GM18907 (cell line): ENCODE data around the gene RRAGD.

ENCODE experiments used
- ATAC-seq: cut with Tn5 transposase; IDR thresholded peaks from one replicate; pipeline ENCODE4 v1.9.1; 2021; ENCODE audit warnings: mild to moderate bottlenecking, moderate library complexity; ENCODE audit not compliant: unreplicated experiment

The RRAGD gene

DNA sequence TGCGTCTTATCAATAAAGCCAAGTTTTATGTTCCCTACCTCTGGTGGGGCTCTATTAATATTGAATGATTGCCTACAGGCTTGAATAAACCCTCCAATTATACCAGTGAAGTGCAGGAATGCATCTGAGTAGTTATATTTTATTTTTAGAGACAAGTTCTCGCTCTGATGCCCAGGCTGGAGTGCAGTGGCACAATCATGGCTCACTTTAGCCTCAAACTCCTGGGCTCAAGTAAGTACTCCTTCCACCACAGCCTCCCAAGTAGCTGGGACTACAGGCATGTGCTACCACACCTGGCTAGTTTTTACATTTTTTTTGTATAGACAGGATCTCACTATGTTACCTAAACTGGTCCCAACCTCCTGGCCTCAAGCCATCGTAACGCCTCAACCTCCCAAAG is 33.4 kb downstream of the RRAGD start:
- ATAC-seq = no peak

DNA sequence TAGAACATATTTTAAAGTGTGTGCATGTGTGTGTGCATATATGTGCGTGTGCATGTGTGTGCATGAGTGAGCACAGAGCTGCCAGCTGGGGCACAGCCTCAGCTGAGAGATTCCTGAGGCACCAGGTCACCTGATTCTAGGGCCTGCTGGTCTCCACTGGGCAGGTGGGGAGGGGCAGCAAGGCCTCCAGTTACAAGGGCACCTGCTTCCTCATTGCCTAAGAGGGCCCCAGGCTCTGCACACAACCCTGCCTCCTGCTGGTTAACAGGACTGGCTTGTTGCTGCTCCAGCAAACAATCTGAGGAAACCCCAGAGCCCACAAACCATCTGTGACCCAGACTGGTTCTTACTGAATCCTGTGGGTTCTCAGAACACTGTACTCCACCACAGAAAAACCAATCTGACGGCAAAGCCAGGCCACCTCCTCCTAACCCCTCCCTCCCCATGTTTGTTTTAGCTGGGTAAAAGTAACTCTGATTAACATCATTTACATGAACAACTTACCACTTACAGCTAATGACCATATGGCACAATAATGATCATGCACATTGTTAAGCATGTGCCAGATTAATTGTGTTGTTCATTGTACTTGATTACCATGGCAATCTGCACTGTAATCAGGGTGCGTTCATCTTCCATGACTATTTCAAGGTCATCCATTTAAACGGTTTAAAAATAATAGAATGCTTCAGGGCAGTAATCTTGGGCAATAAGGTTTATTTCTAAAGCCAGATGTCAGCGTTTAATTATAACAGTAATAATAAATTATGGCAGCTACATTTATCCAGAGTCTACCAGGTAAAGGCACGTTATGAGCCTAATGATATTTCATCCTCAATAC is 36.4 kb downstream of the RRAGD start:
- peak; percentile 89 for ATAC-seq

DNA sequence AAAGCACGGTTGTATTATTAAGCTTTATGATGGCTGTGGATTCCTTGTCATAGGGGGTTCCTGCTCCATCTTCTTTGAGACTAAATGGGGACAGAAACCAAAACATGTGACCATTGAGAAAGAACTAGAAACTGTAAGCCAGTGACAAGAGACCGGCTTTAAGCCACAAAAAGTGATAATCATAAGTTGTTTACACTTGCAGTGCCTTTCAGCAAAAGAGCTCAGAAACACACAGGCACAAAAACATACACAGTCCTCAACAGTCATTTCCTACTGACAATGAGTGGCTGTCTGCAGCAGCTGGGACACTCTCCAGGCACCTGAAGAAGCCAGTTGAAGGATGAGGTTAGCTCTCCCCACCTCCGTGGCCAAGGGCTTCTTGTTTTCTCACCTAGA is 39.6 kb downstream of the RRAGD start:
- peak; percentile 38 for ATAC-seq

DNA sequence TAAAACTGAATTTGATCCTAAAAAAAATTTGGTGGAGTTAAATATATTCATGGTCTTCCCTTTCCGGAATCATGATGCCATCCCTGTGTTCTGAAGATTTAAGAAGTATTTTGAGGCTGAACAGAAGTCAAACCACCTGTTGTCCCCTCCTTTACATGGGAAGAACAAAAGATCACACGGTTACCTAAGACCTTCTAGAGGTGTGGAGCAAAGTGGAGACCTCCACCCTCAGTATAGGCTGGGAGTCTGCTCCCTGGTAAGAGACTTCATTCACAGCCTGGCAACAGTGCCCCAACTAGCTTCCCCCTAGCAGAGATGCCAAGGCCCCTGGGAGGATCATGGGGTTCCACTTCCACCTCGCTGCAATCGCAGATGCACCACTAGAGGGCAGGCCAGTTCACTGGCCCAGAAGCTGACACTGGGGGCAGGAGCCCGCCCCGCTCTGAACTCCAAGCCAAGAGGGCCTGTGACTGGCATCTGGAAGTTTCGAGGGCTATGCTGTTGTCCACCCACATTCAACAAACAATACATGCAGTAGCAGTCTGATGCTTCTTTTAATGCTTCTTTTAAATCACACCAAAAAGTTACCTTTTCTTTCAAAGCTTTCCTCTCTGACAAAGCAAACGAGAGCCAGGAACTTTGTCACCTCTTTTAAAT is 40.1 kb downstream of the RRAGD start:
- ATAC-seq = peak; percentile 70

DNA sequence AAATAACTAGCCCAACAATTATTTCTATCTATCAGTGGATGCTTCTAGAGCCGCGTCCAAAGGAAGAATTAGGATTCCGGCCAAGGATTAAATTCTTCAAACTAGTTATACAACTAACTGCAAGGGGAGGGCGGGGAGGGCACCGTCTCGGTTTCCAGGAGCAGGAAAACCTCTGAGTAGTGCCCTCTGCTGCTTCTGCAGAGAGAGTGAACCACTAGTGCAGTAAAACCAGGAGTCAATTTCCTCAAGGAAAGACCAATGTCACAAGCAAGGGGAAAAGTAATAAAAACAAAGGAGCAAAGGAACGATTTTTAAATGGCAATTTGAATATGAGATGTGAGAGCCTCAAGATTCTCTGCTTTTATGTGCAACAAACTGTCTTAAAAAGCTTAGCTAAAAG is 43.1 kb downstream of the RRAGD start:
- ATAC-seq = no peak

DNA sequence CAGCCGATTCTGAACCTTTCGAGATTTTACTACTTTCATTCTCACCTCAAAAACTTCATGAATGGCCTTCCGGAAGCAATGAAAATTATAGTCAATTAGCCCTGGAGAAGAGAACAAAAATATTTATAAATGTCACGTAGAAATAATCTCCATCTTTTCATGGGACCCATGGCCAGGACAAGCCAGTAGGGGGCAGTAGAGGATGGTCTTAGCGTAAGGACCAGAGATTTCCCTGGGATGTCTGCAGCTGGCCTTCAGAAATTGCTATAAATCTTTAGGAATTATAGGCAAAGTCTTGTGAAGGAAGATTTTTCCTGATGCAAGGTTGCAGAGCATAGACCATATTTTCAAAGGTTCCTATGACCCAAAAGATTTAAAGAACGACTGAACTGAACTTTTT is 44.0 kb downstream of the RRAGD start:
- ATAC-seq = no peak

DNA sequence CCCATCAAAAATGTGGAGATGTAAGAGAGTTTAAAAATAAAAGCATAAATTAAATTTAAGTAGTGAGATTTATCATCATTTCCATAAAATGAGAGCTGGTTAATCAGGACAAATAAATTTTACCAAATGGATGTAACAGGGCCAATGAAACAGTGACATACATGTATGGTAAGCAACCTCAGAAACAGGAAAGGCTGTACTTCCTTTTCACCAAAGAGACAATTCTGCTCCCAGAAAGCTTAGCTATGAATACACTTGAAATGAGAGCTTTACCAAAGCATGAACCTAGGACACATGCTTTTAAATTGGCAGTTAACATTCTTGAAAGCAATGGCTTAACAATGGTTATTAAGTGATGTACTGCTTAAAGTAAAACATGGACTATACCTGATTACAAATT is 47.5 kb downstream of the RRAGD start:
- ATAC-seq = no peak

DNA sequence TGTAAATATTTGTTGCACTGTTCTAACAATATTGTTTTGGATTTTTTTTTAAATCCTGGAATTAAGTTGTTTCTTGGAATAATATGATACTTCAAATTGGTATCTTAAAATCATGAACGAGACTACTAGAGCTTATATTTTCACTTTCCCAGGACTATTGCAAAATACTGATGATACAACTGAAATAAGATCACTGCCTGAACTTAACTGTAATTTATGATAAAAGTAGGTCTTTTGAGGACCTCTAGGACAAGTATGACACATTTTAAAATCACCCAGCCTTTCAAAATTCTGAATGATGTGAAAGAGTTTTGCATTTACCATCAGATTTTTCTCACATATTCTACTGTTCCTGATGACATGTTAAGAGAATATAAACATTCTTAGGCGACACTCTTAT is 50.9 kb downstream of the RRAGD start:
- ATAC-seq = no peak

DNA sequence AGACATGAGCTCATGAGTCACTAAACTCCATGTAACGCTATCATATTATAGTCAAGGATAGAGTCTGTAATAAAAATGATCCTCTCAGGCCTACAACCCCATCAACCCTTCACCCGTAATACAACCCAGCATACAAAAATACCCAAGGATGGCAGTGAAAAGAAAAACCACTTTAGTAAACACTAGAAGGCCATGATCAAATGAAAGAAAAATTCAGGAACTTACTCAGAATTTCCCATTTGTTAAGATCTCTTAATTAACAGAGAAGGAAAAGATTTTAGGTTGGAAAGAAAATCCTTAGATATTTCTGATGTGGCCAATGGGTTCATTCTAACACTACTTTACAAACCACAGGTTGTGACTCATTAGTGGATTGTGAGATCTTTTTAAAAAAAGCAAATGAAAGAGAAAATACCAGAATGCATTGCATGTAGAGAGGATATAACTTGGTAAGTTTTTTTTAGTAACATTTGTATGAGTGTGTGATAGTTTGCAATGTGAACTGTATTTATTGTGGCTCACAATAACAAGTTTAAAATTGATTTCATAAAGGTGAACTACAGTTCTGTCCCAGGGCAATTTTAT is 51.6 kb downstream of the RRAGD start:
- no peak for ATAC-seq

DNA sequence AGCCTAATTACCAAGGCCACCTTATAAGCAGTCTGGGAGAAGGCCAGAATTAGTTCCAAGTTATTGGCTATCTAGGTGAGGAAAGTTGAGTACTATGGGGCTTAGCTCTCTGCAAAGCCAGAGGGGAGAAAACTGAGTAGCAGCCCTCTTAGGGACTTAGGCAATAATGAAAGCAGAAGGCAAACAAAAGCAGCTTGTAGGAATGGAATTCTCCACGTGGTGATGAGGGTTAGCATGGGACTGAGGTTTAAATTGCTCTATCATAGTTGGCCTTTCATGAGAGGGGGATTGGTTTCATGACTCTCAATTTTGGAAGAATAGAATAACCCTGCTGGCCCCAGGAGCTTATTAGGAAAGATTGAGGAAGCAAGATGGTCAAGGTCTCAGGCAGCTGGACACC is 52.5 kb downstream of the RRAGD start:
- ATAC-seq = no peak

DNA sequence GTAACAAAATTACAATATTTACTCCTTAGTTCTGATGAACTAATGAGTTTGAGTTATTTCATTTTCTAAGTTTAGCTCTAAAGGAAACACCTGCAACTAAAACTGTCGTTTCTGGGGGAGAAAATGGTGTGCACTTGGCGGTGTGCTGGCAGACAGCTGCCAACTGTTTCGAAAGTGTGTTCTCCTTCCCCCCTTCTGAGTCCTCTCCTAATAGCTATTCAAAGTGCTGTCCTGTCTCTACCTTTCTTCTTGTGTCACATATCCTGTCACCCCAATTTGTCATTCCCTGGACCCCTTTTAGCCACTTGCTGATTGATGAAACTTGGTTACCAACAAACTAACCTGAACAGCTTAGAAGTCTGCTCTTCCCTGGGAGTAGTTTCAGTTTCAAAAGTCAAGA is 54.7 kb downstream of the RRAGD start:
- peak; percentile 59 for ATAC-seq

DNA sequence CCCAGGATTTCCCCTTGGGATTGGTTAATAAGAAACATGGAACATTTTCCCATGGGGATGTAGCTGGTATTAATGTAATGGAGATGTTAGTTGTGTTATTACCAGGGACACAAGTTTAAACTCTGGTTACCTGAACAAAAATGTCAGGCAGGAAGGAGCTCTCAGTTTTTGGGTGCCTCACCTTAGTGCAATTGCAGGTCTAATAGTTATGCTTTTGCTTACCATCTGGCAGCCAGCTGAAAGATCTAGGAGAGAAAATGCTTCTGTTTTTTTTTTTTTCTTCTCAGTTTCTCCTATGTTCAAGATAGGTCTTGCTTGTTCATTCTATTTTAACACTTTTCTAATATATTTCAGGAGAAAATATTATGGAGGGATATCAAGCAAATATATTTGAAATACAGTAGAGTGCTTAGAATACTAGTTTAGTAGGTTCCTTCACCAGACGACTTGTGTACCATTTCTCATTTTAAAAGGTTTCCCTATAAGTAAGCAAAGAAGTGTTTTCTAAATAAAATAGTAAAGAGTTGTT is 55.4 kb downstream of the RRAGD start:
- no peak for ATAC-seq

DNA sequence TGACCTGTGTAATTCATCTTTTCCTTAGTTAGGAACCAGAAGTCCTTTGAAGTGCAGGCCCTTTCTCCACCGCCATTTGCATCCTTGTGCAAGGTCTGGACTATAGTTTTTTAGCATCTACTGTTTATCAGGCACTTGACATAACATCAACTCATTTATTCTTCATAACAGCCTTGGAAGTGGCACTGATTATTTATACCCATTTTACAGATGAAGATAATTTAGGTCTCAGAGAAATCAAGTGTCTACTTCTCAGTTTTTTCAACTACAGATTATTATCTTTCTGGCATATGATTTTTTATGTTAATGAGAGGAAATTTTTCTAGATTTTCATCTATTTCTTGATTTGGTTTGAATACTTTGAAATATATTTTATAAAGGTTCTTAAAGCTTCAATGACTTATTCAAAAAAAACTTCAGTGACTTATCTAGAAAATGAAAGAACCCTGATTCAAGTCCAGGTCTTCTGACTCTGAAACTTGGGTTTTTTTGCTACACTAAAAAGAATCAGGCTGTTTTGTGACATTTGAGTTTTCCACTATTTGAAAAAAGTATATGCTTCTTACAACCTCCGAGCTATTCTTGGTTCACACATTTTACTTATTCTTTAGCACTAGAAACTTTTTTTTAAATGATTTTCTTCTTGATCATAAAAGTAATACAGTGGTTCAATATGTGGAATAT is 56.4 kb downstream of the RRAGD start:
- no peak for ATAC-seq

DNA sequence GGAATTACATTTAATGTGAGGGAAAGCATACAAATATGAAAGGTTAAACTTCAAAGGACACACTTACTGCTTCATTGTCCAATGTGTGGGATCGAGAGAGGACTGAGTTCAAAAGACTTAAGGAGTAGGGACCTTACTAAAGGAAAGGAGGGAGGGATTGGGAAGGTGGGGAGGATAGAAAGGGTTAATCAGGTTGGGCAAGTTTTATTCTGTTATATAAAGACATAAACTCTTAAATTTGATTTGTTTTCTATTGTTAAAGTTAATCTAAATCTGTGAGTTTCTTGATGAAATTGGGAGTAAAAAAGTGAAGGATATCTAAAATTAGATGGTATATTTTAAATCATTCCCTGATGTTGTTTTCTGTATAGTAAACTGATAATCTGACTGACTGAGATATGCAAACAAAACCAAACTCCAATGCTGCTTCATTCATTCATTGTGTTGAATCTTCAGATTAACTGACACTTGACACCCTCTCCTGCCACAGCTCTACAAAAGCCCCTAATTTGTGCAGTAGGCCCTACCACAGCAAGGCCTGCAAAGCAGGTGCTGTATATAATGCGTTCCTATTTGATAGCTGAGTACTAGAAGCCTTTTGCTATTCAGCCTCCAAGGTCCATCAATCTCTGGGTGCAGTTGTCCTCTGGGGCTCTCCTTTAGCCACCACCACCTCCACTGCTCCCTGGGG is 58.2 kb downstream of the RRAGD start:
- ATAC-seq = no peak

DNA sequence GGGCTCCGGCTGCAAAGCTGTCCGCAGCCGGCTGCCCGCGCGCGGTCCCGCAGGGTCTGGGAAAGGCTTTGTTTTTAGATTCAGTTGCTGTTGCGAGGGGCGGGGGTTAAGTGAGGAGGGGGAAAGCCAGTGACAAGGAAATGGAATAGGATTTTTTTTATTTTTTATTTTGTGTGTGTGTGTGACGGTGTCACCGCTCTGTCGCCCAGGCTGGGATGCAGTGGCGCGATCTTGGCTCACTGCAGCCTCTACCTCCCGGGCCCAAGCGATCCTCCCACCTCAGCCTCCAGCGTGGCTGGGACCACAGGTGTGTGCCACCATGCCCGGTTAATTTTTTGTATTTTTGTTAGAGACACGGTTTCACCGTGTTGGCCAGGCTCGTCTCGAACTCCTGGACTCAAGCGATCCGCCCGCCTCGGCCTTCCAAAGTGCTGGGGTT is 58.9 kb downstream of the RRAGD start:
- ATAC-seq = no peak

DNA sequence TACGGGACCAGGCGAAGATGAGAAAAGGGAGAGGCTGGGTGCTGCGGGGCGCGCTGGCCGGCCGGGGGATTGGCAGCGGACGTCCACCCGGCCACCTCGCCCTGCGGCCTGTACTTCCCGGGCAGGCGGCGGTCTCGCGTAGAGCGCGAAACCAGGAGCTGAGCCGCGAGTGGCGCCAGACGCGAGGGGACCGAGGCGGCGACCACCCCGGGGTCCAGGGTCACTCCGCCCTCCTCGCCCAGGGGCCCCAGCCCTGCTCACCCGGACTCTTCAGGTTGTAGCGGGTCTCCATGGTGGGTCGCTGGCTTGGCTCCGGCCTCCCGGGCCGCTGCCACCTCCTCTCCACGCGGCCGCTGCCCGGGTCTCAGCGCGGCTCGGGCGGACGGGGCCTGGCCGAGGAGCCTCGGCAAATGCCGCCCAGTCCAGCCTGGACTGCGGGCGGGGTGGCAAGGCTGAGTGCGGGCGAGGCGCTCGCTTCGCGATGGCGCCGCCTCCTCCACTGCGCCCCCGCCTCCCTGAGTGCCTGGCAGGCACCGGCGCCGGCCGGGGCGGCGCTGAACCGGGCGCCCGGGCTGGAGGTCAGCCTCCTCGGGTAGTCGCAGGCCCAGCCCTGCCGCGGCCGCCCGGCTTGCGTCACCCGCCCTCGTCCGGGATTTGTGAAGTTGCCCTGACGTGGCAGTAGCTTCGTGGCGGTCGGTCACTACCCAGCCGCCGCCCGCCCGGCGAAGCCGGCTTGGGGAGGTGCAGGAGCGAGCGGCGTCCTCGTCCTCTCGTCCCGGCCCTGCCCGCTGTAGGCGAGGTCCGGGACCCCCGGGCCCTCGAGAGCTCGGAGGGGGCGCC is 59.6 kb downstream of the RRAGD start, which contains the start of gene UBE2J1:
Gene UBE2J1 (minus strand): TSS at position 445 of the 840 bp plus-strand sequence. CDS start 153 bp downstream, at position 292.
- ATAC-seq = peak; percentile 43

DNA sequence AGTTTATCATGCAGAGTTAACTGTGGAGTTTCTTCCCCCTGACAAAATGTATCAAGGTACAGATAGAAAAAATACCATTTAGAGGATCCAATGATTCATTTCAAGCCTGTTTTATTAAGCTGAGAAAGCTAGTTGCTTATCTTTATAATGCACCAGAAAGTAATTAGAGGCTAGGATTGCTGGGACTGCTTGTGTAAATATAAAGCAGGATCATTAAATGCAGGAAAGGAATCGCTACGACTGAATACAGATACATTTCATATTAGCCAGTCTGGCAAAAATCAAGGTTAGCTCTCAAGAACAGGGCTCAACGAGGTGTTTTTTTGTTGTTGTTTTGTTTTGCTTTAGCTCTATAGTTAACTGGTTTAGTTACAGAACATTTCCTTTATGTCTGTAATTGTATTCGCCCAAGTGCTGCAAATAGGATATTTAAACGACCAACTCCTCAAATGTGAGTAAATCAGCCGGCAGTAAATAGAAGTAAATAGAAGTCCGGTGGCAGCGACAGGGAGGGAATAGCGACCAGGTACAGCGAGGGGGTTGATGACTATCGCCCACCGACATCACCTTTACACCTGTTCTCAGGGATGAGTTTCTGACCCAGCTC is 60.3 kb downstream of the RRAGD start:
- ATAC-seq = no peak

DNA sequence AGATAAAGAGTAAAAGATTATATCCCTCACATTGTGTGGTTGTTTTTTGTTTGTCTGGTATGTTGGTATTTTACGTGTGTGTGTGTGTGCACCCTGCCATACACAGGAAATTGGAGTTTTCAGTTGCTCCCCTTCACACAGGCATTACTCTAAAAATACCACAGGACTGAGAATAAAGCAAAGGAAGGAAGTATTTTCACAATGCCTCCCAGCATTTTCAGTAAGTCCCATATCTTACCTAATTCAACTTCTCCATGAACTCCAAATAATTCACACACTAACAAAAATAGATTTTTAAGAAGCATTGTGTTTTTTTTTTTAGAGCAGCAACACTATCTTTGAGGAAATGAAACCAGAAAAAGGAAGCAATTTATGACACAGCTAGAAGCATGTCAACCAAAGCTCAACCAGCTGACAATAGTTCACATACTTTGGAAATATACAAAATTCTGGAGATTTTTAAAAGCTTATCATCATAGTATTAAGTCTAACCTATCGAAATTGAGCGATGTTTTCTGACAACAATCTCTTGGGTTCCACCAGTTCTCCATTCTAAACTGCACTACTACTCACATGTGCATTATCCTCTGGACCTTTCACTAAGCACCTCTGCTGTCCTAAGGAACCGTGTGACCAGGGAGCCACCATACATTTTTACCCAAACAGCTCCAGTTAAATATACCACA is 61.6 kb downstream of the RRAGD start:
- ATAC-seq = peak; percentile 43

DNA sequence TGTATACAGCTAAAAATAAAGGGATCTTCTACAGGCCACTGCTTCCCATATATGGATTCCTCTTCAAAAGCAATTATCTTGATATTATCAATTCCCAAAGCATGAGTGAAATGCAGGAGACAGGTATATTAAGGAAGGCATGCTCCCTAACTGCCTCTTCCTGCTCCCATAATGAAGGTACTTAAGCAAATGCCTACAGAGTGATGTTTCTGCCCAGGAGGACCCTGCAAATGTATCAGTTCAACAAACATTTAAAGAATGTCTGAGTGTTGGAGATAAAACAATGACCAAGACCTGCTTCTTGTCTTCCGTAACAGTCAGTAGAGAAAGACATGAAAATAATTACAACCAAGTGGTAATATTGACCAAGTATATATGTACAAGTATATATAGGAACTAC is 63.7 kb downstream of the RRAGD start:
- no peak for ATAC-seq
